MM.1S (cell line): ENCODE data around the gene SPTSSB.

ENCODE experiments used
- DNase-seq: peaks from one replicate; pipeline ENCODE4 v3.0.0-alpha.2; 2015
- H2AFZ ChIP-seq: fragments of 300-600 bp; sonication (generic); 2 replicates; pipeline ENCODE4 v1.6.0; 2016; ENCODE audit warnings: antibody characterized with exemption, low read length
- H3F3A ChIP-seq: fragments of 300-600 bp; sonication (generic); 2 replicates; pipeline ENCODE4 v1.6.1; 2016; ENCODE audit warnings: mild to moderate bottlenecking, antibody characterized with exemption, low read length, moderate library complexity, mixed read lengths; ENCODE audit not compliant: insufficient read depth
- H3K27ac ChIP-seq: fragments of 300-600 bp; sonication (generic); 2 replicates; pipeline ENCODE4 v1.5.1; 2016; ENCODE audit warnings: mild to moderate bottlenecking, low read length
- H3K27me3 ChIP-seq: fragments of 300-600 bp; sonication (generic); replicated peaks from 2 replicates; pipeline ENCODE4 v1.6.0; 2016; ENCODE audit warnings: low read length; ENCODE audit not compliant: insufficient read depth
- H3K36me3 ChIP-seq: fragments of 300-600 bp; sonication (generic); replicated peaks from 2 replicates; pipeline ENCODE4 v1.6.1; 2016; ENCODE audit warnings: mild to moderate bottlenecking, low read length, mixed read lengths; ENCODE audit not compliant: insufficient read depth
- H3K4me1 ChIP-seq: fragments of 300-600 bp; sonication (generic); 2 replicates; pipeline ENCODE4 v1.6.1; 2016; ENCODE audit warnings: low read length, mixed read lengths
- H3K4me2 ChIP-seq: fragments of 300-600 bp; sonication (generic); 2 replicates; pipeline ENCODE4 v1.6.0; 2016; ENCODE audit warnings: low read depth, low read length
- H3K4me3 ChIP-seq: fragments of 300-600 bp; sonication (generic); 2 replicates; pipeline ENCODE4 v1.5.1; 2016; ENCODE audit warnings: low read length, mixed read lengths
- H3K79me2 ChIP-seq: fragments of 300-600 bp; sonication (generic); 2 replicates; pipeline ENCODE4 v1.6.1; 2016; ENCODE audit warnings: mixed run types, low read length, mixed read lengths
- H3K9ac ChIP-seq: fragments of 300-600 bp; sonication (generic); 2 replicates; pipeline ENCODE4 v1.6.1; 2016; ENCODE audit warnings: low read length, mixed read lengths
- H3K9me2 ChIP-seq: fragments of 300-600 bp; sonication (generic); replicated peaks from 2 replicates; pipeline ENCODE4 v1.6.1; 2016; ENCODE audit warnings: mild to moderate bottlenecking, low read length, mixed read lengths; ENCODE audit not compliant: insufficient read depth
- H3K9me3 ChIP-seq: fragments of 300-600 bp; sonication (generic); replicated peaks from 2 replicates; pipeline ENCODE4 v1.6.1; 2016; ENCODE audit warnings: mild to moderate bottlenecking, low read length, mixed read lengths; ENCODE audit not compliant: insufficient read depth
- H4K20me1 ChIP-seq: fragments of 300-600 bp; sonication (generic); 2 replicates; pipeline ENCODE4 v1.6.1; 2016; ENCODE audit warnings: mild to moderate bottlenecking, low read length, moderate library complexity, mixed read lengths; ENCODE audit not compliant: insufficient read depth
- EZH2 ChIP-seq: fragments of 300-600 bp; sonication (generic); optimal IDR thresholded peaks from 2 replicates; pipeline ENCODE3; 2017; ENCODE audit warnings: low read depth, mild to moderate bottlenecking, antibody characterized with exemption, low read length, mixed read lengths
- EZH2phosphoT487 ChIP-seq: fragments of 300-600 bp; sonication (generic); IDR thresholded peaks from 2 replicates; pipeline ENCODE4 v1.6.1; 2018; ENCODE audit warnings: antibody characterized with exemption, low read length
- TF ChIP-seq, protein P1 (sequence below): fragments of 300-600 bp; sonication (generic); IDR thresholded peaks from 2 replicates; pipeline ENCODE4 v1.5.1; 2016; ENCODE audit warnings: antibody characterized with exemption, low read length, mixed read lengths

SPTSSB gene

DNA sequence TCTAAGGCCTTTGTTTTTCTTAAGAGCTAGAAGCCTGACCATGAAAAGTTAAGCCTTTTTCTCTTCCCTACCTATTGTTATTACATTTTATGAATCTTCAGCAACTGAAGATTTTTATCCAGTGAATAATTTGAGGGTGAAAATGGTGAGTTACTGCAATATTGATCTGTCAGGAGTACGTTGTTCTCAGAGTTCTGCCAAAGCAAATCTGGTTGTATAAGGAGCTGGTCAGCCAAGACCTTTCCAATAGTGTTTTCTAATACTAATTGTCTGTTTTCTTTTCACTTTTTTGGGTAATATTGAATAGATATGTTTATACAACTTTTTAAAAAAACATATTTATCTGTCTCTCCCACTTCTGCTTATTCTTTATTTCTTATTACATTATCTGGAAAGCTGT lies 15.0 kb downstream of the SPTSSB start:
- Histone ChIP-seq H3K27me3 (no peaks in the 10 kb centered on the region), H3K79me2 (no peaks in the 10 kb centered on the region), H3K9me2 (no peaks in the 10 kb centered on the region), H2AFZ (no peak overlapping the region), H3K9ac (no peak overlapping the region), H3K4me1 (no peaks in the 10 kb centered on the region), H3K27ac (no peak overlapping the region), H3K4me2 (no peak overlapping the region), H3K4me3 (no peak overlapping the region), H4K20me1 (no peaks in the 10 kb centered on the region), H3K9me3 (no peaks in the 10 kb centered on the region), H3F3A (no peaks in the 10 kb centered on the region), H3K36me3 (no peaks in the 10 kb centered on the region)
- TF ChIP-seq EZH2phosphoT487: no peak
- TF ChIP-seq, protein P1, sequence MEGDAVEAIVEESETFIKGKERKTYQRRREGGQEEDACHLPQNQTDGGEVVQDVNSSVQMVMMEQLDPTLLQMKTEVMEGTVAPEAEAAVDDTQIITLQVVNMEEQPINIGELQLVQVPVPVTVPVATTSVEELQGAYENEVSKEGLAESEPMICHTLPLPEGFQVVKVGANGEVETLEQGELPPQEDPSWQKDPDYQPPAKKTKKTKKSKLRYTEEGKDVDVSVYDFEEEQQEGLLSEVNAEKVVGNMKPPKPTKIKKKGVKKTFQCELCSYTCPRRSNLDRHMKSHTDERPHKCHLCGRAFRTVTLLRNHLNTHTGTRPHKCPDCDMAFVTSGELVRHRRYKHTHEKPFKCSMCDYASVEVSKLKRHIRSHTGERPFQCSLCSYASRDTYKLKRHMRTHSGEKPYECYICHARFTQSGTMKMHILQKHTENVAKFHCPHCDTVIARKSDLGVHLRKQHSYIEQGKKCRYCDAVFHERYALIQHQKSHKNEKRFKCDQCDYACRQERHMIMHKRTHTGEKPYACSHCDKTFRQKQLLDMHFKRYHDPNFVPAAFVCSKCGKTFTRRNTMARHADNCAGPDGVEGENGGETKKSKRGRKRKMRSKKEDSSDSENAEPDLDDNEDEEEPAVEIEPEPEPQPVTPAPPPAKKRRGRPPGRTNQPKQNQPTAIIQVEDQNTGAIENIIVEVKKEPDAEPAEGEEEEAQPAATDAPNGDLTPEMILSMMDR: no peak
- TF ChIP-seq EZH2: no peak
- no peak for DNase-seq

DNA sequence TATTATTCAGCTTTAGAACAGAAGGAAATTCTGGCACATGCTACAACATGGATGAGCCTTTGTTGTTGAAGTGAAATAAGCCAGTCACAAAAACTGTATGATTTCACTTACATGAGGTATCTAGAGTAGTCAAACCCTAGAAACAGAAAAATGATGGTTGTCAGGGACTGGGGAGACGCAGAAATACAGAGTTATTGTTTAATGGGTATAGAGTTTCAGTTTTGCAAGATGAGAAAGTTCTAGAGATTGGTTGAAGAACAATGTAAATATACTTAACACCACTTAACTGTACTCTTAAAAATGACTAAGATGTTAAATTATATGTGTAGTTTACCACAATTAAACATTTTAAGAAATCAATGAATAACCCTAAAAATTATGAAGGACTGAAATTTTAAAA lies 15.8 kb downstream of the SPTSSB start:
- Histone ChIP-seq H3K36me3 (no peaks in the 10 kb centered on the region), H3K9me3 (no peaks in the 10 kb centered on the region), H3K79me2 (no peaks in the 10 kb centered on the region), H3K27me3 (no peaks in the 10 kb centered on the region), H3K4me2 (no peak overlapping the region), H3K9me2 (no peaks in the 10 kb centered on the region), H3K9ac (no peak overlapping the region), H3K4me1 (no peaks in the 10 kb centered on the region), H3F3A (no peaks in the 10 kb centered on the region), H4K20me1 (no peaks in the 10 kb centered on the region), H3K4me3 (no peak overlapping the region), H2AFZ (no peak overlapping the region), H3K27ac (no peak overlapping the region)
- no peak for DNase-seq
- TF ChIP-seq, protein P1: no peak
- TF ChIP-seq EZH2phosphoT487 (no peak), EZH2 (no peak)

DNA sequence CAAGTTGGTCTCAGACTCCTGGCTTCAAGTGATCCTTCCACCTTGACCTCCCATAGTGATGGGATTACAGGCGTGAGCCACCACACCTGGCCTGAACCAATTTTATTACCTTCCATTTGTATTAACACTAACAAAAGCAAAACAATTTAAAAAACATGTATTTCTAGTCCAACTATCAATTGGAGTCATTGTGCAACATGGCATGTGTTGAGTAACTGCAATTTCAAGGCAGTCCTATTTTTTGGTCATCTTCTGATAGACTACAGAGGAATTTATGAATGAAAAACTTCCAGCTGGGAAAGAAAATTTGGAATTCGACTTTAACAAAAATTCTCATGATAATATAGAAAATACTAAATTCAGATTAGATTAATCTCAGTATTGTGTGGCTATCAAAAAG lies 16.8 kb downstream of the SPTSSB start:
- Histone ChIP-seq H3K4me3 (no peak overlapping the region), H3F3A (no peaks in the 10 kb centered on the region), H2AFZ (no peak overlapping the region), H3K4me2 (no peak overlapping the region), H3K36me3 (no peaks in the 10 kb centered on the region), H3K9ac (no peak overlapping the region), H3K27me3 (no peaks in the 10 kb centered on the region), H3K9me2 (no peaks in the 10 kb centered on the region), H3K9me3 (no peaks in the 10 kb centered on the region), H3K4me1 (peaks cover 5% of the 10 kb centered on the region), H4K20me1 (no peaks in the 10 kb centered on the region), H3K79me2 (no peaks in the 10 kb centered on the region), H3K27ac (no peak overlapping the region)
- TF ChIP-seq, protein P1: no peak
- no peak for TF ChIP-seq EZH2
- no peak for TF ChIP-seq EZH2phosphoT487
- no peak for DNase-seq

DNA sequence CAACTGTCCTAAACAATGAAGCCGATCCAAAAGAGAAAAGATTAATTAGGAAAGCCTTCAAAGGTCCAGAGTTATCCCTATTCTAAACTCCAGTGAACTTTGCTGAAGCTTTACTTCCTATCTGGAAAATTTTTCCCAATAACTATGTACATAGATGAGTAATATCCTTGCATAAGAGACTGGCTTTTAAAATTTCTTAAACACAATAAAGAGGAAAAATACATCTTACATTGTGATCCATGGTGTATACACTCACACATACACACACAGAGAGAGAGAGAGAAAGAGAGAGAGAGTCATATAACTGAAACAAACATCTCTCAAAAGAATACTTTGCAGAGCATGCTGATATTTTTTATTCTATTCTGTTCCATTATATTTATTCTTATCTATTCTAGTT lies 20.0 kb downstream of the SPTSSB start:
- Histone ChIP-seq H3K9me3 (no peaks in the 10 kb centered on the region), H3K9me2 (no peaks in the 10 kb centered on the region), H3K36me3 (no peaks in the 10 kb centered on the region), H2AFZ (no peak overlapping the region), H3F3A (no peaks in the 10 kb centered on the region), H3K4me3 (no peak overlapping the region), H3K4me1 (peaks cover 24% of the 10 kb centered on the region), H3K4me2 (no peak overlapping the region), H3K9ac (no peak overlapping the region), H4K20me1 (no peaks in the 10 kb centered on the region), H3K27me3 (no peaks in the 10 kb centered on the region), H3K27ac (no peak overlapping the region), H3K79me2 (no peaks in the 10 kb centered on the region)
- DNase-seq: no peak
- no peak for TF ChIP-seq EZH2phosphoT487
- TF ChIP-seq EZH2: no peak
- TF ChIP-seq, protein P1: no peak
